ENCODE results near the gene CACNA2D4. TPM values are rescaled to one million over a fixed set of nuclear protein-coding genes. Genes with fewer than 3 reads are reported as not detected.

CACNA2D4 gene
- total and polyA plus RNA-seq, 2 of the 13 experiments (the other 11 are each of a cell fraction or from before 2014, with no cell fraction given) = 14.2 to 136 TPM

- TF ChIP-seq NONO (IDR thresholded peaks at IDR 0.05) = no peak
- no peak for TF ChIP-seq NONO (CRISPR knock-in tag; conservative IDR thresholded peaks at IDR 0.05)
- peak; percentile 54; the same call in 1 of the 2 replicates for TF ChIP-seq ZNF710 (CRISPR knock-in tag; IDR thresholded peaks at IDR 0.05; ENCODE audit: borderline replicate concordance)
- no peak for TF ChIP-seq SRF (IDR thresholded peaks at IDR 0.05; ENCODE audit: low read depth, low read length)
- no peak for TF ChIP-seq SUZ12 (IDR thresholded peaks at IDR 0.05; ENCODE audit: low read depth, low read length)
- no peak for TF ChIP-seq EEA1 (CRISPR knock-in tag; IDR thresholded peaks at IDR 0.05; ENCODE audit: borderline replicate concordance)
- no peak for TF ChIP-seq SMARCC2 (IDR thresholded peaks at IDR 0.05)
- TF ChIP-seq ZNF788 (CRISPR knock-in tag; IDR thresholded peaks at IDR 0.05; ENCODE audit: borderline replicate concordance) = no peak
- no peak for TF ChIP-seq PCBP2 (optimal IDR thresholded peaks at IDR 0.05; ENCODE audit: low read depth, low read length, poor library complexity, severe bottlenecking)
- no peak for TF ChIP-seq ZNF841 (CRISPR knock-in tag; IDR thresholded peaks at IDR 0.05; ENCODE audit: borderline replicate concordance)
- TF ChIP-seq JUN (CRISPR knock-in tag; IDR thresholded peaks at IDR 0.05) = peak; percentile 83; the same call in 1 of the 2 replicates
- 0 out of 2 replicates have a peak, but pooled peaks have one; percentile 45 for TF ChIP-seq PRDM10 (CRISPR knock-in tag; IDR thresholded peaks at IDR 0.05; ENCODE audit: low read depth)
- TF ChIP-seq NR2F6 (IDR thresholded peaks at IDR 0.05) = peak; percentile 93
- peak; percentile 95 for TF ChIP-seq NR2F6 (CRISPR knock-in tag; IDR thresholded peaks at IDR 0.05)
- TF ChIP-seq ZNF282 (IDR thresholded peaks at IDR 0.05; ENCODE audit: partially characterized antibody) = no peak
- TF ChIP-seq SALL1 (CRISPR knock-in tag; IDR thresholded peaks at IDR 0.05) = peak; percentile 93; the same call in 1 of the 2 replicates
- peak; percentile 73; the same call in 1 of the 2 replicates for TF ChIP-seq EHMT2 (IDR thresholded peaks at IDR 0.05; ENCODE audit: borderline replicate concordance, low read depth, low read length)
- TF ChIP-seq CHD4 (IDR thresholded peaks at IDR 0.05; ENCODE audit: borderline replicate concordance, low read length) = peak; percentile 36; the same call in 1 of the 2 replicates
- TF ChIP-seq IKZF5 (CRISPR knock-in tag; IDR thresholded peaks at IDR 0.05) = peak; percentile 73; the same call in 1 of the 2 replicates
- TF ChIP-seq MAFF (IDR thresholded peaks at IDR 0.05; ENCODE audit: low read depth, low read length) = 0 out of 2 replicates have a peak, but pooled peaks have one; percentile 4
- peak; percentile 65; the same call in 1 of the 2 replicates for TF ChIP-seq RCOR2 (CRISPR knock-in tag; IDR thresholded peaks at IDR 0.05)
- peak; percentile 37; the same call in 1 of the 2 replicates for TF ChIP-seq SIX4 (CRISPR knock-in tag; IDR thresholded peaks at IDR 0.05)
- TF ChIP-seq NR2F2 (IDR thresholded peaks at IDR 0.05; ENCODE audit: borderline replicate concordance, low read depth) = peak; percentile 82
Measured at GRCh38 chr12:1760566-1761382, 157.7 kb downstream of the CACNA2D4 start (continued).
